Fibroblast of lung (primary cell): ENCODE data around the gene ELAVL1.

Experiments
- CTCF ChIP-seq, 2 donors: IDR thresholded peaks in 1 of 2; conservative IDR thresholded peaks in 1 of 2; 1 replicate in 1 of 2; 2 replicates in 1 of 2; pipeline ENCODE4 v1.5.1; 2011 to 2012; ENCODE audit warnings: low read length in 2 of 2, control low read depth in 1 of 2, inconsistent platforms in 1 of 2, low read depth in 1 of 2, mild to moderate bottlenecking in 1 of 2
- EZH2 ChIP-seq: IDR thresholded peaks from 2 replicates; pipeline ENCODE4 v1.5.1; 2012; ENCODE audit warnings: low read length, control low read depth, mild to moderate bottlenecking; ENCODE audit errors: missing control alignments

GRCh38 chr19:8052464-8052859 is 47.0 kb upstream of the ELAVL1 start, which contains the start of gene CCL25:
- no peak for TF ChIP-seq CTCF (conservative IDR thresholded peaks at IDR 0.05 in 1 of 2, IDR thresholded peaks at IDR 0.05 in 1 of 2; ENCODE audit: low read depth in 1 of 2, low read length in 2 of 2)
- TF ChIP-seq EZH2, result no peak
